Mucosa of rectum (tissue), 2 donors: ENCODE data around the gene SBK2.
A peak's percentile ranks its signal among the peaks of the same experiment; 100 is the strongest.

Experiments used
- H3K27ac ChIP-seq, 2 donors: one replicate each; pipeline ENCODE4 v1.7.0; 2013; ENCODE audit warnings: inconsistent platforms in 2 of 2, low read depth in 2 of 2, low read length in 2 of 2
- H3K27me3 ChIP-seq, 2 donors: one replicate each; pipeline ENCODE4 v1.7.0; 2013; ENCODE audit warnings: low read length in 2 of 2; ENCODE audit not compliant: control insufficient read depth in 2 of 2, insufficient read depth in 2 of 2
- H3K36me3 ChIP-seq, 2 donors: one replicate each; pipeline ENCODE4 v1.7.0; 2013; ENCODE audit warnings: low read length in 2 of 2; ENCODE audit not compliant: control insufficient read depth in 2 of 2, insufficient read depth in 2 of 2
- H3K4me1 ChIP-seq, 2 donors: one replicate each; pipeline ENCODE4 v1.7.0; 2013; ENCODE audit warnings: low read length in 2 of 2, mild to moderate bottlenecking in 1 of 2; ENCODE audit not compliant: control insufficient read depth in 2 of 2, insufficient read depth in 2 of 2
- H3K4me3 ChIP-seq, 2 donors: one replicate each; pipeline ENCODE4 v1.7.0; 2013; ENCODE audit warnings: low read length in 2 of 2
- H3K9ac ChIP-seq, 2 donors: one replicate each; pipeline ENCODE4 v1.7.0; 2013; ENCODE audit warnings: low read length in 2 of 2, low read depth in 1 of 2, mild to moderate bottlenecking in 1 of 2
- H3K9me3 ChIP-seq, 2 donors: one replicate each; pipeline ENCODE4 v1.7.0; 2013; ENCODE audit warnings: low read length in 2 of 2; ENCODE audit not compliant: control insufficient read depth in 2 of 2
- donor health status: healthy.
- donor health status: Normal muscosa, but diverticular disease.

The SBK2 gene

DNA sequence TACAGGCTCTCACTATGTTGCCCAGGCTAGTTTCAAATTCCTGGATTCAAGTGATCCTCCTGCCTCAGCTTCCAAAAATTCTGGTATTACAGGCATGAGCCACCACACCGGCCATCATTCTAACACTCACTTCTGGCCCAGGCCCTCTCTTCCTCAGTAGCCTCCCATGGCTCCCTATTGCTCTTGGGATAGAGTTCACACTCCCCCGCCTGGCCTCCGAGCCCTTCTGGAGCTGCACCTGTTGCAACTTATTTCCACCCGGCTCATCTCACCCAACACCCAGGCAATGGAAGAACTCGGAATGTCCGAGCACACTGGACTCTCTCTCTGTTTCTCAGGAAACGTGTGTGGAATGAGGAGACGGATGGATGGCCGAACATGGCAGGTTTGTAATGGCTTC lies 17.4 kb upstream of the SBK2 start:
- Histone ChIP-seq H3K27me3 (peaks cover 0 to 3% of the 10 kb centered on the region in 2 donors), H3K27ac (no peak overlapping the region)

DNA sequence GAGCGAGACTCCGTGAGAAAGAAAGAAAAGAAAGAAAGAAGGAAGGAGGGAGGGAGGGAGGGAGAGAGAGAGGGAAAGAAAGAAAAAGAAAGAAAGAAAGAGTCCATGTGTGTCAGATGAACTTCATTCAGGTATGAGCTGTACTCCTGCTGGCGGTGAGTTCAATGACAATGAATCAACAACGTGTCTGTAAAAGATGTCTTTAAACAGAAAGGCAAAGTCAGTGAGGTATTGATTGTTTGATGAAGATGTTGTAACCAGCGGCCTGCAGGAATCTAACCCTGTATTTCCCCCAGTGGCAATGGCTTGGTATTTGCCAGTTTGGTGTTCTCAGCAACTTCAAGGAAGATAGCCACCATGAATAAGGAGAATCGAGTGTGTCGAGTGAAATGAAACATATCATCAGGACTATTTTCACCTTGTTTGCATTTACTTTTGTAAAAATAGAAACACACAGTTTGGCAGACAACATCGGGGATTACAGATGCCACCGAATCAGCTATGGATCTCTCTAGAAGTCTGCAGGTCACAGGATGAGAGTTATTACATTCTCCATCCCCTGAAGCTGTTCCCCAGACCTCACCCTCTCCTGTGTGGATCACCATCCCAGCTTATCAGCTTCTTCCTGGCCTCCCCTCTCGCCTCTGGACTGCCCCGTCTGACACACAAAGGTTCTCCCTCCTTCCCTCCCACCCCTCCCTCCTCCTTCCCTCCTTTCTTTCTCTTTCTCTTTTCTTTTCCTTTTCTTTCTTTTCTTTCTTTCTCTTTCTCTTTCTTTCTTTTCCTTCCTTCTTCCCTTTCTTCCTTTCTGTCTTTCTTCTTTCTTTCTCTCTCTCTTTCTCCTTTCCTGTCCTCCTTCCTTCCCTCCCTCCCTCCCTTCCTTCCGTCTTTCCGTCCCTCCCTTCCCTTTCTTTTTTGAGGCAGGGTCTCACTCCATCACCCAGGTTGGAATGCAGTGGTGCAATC lies 16.6 kb upstream of the SBK2 start:
- Histone ChIP-seq H3K27ac (no peak overlapping the region), H3K9me3 (no peaks in the 10 kb centered on the region), H3K36me3 (no peaks in the 10 kb centered on the region), H3K4me1 (peaks cover 5 to 9% of the 10 kb centered on the region in 2 donors), H3K4me3 (no peak overlapping the region), H3K9ac (no peak overlapping the region), H3K27me3 (peaks cover 0 to 3% of the 10 kb centered on the region in 2 donors)

More for the DNA sequence above, 17.4 kb upstream of the SBK2 start:
- Histone ChIP-seq H3K9ac (no peak overlapping the region), H3K36me3 (no peaks in the 10 kb centered on the region), H3K9me3 (no peaks in the 10 kb centered on the region), H3K4me1 (peaks cover 5 to 9% of the 10 kb centered on the region in 2 donors), H3K4me3 (no peak overlapping the region)

DNA sequence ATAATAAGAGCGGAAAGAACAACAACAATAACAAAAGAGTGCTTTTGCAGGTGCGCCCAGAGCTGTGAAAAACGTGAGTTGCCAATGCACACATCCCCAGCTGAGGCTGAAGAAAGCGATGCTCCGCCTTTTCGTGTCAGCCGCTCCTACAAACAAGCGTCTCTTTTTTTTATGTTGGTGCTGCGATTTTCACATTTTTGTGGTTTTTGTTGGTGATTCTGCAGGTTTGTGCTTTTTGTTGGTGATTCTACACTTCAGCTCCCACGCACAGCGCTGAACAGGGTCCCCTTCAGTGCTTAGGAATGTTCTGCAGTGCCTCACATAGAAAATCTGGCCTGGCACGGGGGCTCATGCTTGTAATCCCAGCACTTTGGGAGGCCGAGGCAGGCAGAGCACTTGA lies 15.7 kb upstream of the SBK2 start:
- Histone ChIP-seq H3K9me3 (no peaks in the 10 kb centered on the region), H3K27ac (no peak overlapping the region), H3K27me3 (peaks cover 0 to 3% of the 10 kb centered on the region in 2 donors), H3K4me3 (no peak overlapping the region), H3K4me1 (peaks cover 5 to 9% of the 10 kb centered on the region in 2 donors), H3K9ac (no peak overlapping the region), H3K36me3 (no peaks in the 10 kb centered on the region)

DNA sequence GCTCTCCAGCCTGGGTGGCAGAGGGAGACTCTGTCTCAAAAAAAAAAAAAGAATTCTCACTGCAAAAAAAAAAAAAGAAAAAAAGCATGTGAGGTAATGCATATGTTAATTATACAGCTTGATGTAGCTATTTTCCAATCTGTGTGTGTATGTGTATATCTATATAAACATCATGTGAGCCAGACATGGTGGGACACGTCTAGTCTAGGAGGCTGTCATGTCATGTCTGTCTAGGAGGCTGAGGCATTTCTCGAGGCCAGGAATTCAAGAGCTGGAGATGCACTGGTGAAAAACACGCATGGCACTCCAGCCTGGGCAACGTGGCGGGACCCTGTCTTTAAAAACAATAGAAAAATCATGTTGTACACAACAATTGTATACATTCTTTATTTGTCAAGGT lies 15.3 kb upstream of the SBK2 start:
- H3K9me3 ChIP-seq = no peaks in the 10 kb centered on the region
- no peak overlapping the region for H3K27ac ChIP-seq
- H3K4me3 ChIP-seq = no peak overlapping the region
- H3K36me3 ChIP-seq = no peaks in the 10 kb centered on the region
- no peak overlapping the region for H3K9ac ChIP-seq
- H3K27me3 ChIP-seq = peaks cover 0 to 3% of the 10 kb centered on the region in 2 donors
- H3K4me1 ChIP-seq = peaks cover 5 to 10% of the 10 kb centered on the region in 2 donors

DNA sequence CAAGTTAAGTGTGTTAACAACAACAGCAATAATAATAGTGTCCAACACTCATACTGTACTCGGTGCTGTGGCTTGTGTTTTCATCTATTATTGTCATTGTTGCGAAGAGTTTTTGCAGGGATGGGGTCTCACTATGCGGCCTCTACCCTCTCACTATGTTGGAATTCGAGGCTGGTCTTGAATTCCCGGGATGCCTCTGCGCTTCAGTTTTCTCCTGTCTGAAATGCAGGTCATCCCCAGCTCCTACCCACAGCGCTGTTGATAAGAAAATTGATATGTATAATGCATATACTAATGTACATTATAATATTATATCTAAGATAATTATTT lies 13.4 kb upstream of the SBK2 start:
- no peak overlapping the region for H3K27ac ChIP-seq
- peaks cover 0 to 3% of the 10 kb centered on the region in 2 donors for H3K27me3 ChIP-seq
- peaks cover 5 to 11% of the 10 kb centered on the region in 2 donors for H3K4me1 ChIP-seq
- no peaks in the 10 kb centered on the region for H3K36me3 ChIP-seq
- H3K4me3 ChIP-seq = peak overlapping the region; percentile 38 to 53
- no peaks in the 10 kb centered on the region for H3K9me3 ChIP-seq
- H3K9ac ChIP-seq = no peak overlapping the region

DNA sequence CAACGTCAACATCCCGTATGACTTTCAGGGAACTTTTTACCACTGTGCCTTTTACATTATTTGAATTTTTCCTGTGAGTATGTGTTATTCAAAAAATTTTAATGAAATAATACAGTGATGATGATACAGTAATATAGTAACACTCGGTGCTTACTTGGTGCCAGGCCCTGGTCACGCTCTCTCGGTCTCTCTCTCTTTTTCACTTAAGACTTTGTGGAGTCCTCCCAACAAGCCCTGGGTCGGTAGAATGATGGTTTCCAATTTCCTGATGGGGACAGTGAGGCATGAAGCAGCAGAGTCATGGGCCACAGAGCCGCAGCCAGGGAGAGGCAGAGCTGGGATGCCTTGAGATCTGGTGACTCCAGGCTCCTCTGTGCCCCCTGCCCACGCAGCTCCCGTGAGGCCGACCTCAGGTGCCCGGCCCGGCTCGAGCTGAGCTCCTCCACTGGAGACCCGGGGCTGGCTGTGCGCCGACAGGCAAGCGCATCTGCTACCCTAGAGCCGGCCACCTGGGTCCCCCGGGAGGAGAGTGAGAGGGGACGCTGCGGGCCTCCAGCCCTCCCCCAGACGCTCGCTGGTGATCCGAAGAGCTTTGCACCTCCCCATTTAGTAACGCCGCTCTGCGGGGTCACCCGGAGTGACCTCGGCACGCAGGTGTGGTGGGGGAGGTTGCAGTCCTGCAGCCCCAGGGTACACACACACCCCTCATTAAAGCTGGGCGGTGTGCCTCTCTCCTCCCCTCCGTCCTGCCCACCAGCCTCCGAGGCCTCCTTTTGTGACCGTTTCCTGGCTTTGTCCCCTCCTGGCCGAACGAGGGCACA lies 12.8 kb upstream of the SBK2 start:
- peak overlapping the region; percentile 38 to 53 for H3K4me3 ChIP-seq
- H3K9ac ChIP-seq = peak overlapping the region in 1 of 2 donors; percentile 33
- H3K27me3 ChIP-seq = peaks cover 0 to 3% of the 10 kb centered on the region in 2 donors
- peaks cover 5 to 11% of the 10 kb centered on the region in 2 donors for H3K4me1 ChIP-seq
- no peaks in the 10 kb centered on the region for H3K9me3 ChIP-seq
- no peaks in the 10 kb centered on the region for H3K36me3 ChIP-seq
- peak overlapping the region in 1 of 2 donors; percentile 36 for H3K27ac ChIP-seq

DNA sequence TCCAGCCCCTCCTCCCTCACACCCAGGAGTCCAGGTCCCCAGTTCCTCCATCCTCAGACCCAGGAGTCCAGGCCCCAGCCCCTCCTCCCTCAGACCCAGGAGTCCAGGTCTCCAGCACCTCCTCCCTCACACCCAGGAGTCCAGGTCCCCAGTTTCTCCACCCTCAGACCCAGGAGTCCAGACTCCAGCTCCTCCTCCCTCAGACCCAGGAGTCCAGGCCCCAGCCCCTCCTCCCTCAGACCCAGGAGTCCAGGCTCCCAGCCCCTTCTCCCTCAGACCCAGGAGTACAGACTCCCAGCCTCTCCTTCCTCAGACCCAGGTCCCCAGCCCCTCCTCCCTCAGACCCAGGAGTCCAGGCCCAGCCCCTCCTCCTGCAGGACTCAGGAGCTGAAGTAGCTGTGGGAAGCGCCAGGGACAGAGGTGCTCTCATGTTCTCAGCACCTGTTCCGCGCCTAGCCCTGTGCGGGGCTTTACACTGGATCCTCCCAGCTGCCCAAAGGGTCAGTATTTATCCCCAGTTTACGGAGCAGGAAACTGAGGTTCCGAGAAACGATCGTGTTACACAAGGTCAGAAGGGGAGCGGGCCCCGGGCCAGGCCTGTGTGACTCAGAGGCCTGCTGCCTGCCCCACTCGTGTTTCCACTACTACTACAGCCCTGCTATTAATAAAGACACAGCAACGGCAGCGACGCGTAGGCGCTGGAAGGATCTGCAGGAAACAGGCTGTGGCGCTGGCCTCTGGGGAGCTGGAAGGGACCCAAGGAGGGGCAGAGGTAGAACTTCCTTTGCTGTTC lies 10.1 kb upstream of the SBK2 start:
- H3K4me3 ChIP-seq = no peak overlapping the region
- H3K9ac ChIP-seq = no peak overlapping the region
- H3K36me3 ChIP-seq = no peaks in the 10 kb centered on the region
- peaks cover 5 to 11% of the 10 kb centered on the region in 2 donors for H3K4me1 ChIP-seq
- H3K9me3 ChIP-seq = no peaks in the 10 kb centered on the region
- peaks cover 0 to 3% of the 10 kb centered on the region in 2 donors for H3K27me3 ChIP-seq
- H3K27ac ChIP-seq = peak overlapping the region; percentile 56 to 58

DNA sequence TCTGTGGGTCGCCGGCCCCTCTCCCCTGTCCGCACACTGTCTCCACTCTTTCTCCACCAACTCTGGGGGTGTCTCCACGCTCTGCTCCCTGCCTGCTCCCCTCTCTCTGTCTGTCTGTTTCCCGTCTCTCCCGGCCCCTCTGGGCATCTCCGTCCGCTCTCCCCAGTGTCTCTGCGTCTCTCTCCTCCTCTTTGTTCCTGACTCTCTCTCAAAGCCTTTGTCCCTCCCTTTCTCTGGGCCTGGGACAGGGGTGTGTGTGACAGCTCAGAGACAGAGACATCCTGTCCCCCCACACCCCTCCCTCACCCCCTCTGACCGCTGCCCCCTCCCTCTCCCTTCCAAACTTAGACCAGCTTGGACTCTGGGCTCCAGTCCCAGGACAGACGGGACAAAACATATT lies 9.1 kb upstream of the SBK2 start:
- peaks cover 5 to 11% of the 10 kb centered on the region in 2 donors for H3K4me1 ChIP-seq
- H3K36me3 ChIP-seq = no peaks in the 10 kb centered on the region
- no peak overlapping the region for H3K4me3 ChIP-seq
- H3K27me3 ChIP-seq = peaks cover 0 to 3% of the 10 kb centered on the region in 2 donors
- no peak overlapping the region for H3K9ac ChIP-seq
- peak overlapping the region in 1 of 2 donors; percentile 7 for H3K27ac ChIP-seq
- no peaks in the 10 kb centered on the region for H3K9me3 ChIP-seq

DNA sequence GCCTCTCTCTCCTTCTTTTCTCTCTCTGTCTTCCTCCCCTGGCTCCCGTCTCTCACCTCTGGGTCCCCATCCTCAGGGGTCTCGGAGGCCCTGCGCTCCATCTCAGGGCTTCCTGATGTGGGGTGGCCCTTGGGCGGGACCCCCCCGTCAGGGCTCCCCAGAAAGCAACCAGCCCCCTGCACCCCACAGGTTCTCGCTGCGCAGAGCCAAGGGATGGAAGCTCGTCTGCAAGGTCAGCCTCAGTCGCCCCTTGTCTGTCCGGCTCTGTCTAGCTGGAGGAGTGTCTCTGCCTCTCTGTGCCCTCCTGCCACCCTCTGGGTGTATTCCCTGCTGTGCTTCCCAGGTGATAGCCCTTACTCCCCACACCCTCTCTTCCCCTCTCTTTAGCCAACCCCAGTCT lies 8.5 kb upstream of the SBK2 start, which contains the start of gene SBK3:
Gene SBK3, minus strand, starts transcription at position 101 of the 400 bp plus-strand sequence. Its CDS starts 0 bp downstream, at position 101.
- no peak within 1 kb of the TSS for H3K9ac ChIP-seq
- H3K4me3 ChIP-seq = no peak within 1 kb of the TSS
- no peaks in the 10 kb centered on the region for H3K9me3 ChIP-seq
- peaks cover 5 to 11% of the 10 kb centered on the region in 2 donors for H3K4me1 ChIP-seq
- H3K27ac ChIP-seq = peak within 1 kb of the TSS in 1 of 2 donors; percentile 7
- H3K36me3 ChIP-seq = no peaks in the 10 kb centered on the region
- H3K27me3 ChIP-seq = peaks cover 0 to 3% of the 10 kb centered on the region in 2 donors
